Effector memory CD8-positive, alpha-beta T cell (primary cell): ENCODE measurements around the gene ZNF516.

Experiments
- ATAC-seq: fragments of 150-1000 bp; cut with Tn5 transposase; replicated peaks from 2 replicates; pipeline ENCODE4 v1.10.0; 2021; ENCODE audit warnings: mild to moderate bottlenecking, moderate library complexity
- DNase-seq, 3 experiments: peaks; one replicate each; pipeline ENCODE4 v3.0.0; 2021
- H3K27ac Mint-ChIP-seq, 2 donors: one replicate each; pipeline ENCODE4 v1.8.0; 2022; ENCODE audit warnings: mild to moderate bottlenecking in 2 of 2, mixed read lengths in 2 of 2, moderate library complexity in 2 of 2
- H3K27me3 Mint-ChIP-seq, 2 donors: one replicate each; pipeline ENCODE4 v1.8.0; 2022; ENCODE audit warnings: mixed read lengths in 2 of 2
- H3K36me3 Mint-ChIP-seq: one replicate; pipeline ENCODE4 v1.8.0; 2022; ENCODE audit warnings: mild to moderate bottlenecking, moderate library complexity, mixed read lengths; ENCODE audit not compliant: insufficient read depth
- H3K4me1 Mint-ChIP-seq, 2 donors: one replicate each; pipeline ENCODE4 v1.8.0; 2022; ENCODE audit warnings: low read depth in 2 of 2, mixed read lengths in 2 of 2
- H3K4me3 Mint-ChIP-seq, 2 donors: one replicate each; pipeline ENCODE4 v1.8.0; 2022; ENCODE audit warnings: mild to moderate bottlenecking in 2 of 2, mixed read lengths in 2 of 2, moderate library complexity in 2 of 2
- H3K9me3 Mint-ChIP-seq, 2 donors: one replicate each; pipeline ENCODE4 v1.8.0; 2022; ENCODE audit warnings: mixed read lengths in 2 of 2

ZNF516 gene

GRCh38 chr18:76363436-76364120 is 131.5 kb downstream of the ZNF516 start:
- peaks cover 3% of the 10 kb centered on the region for H3K36me3 Mint-ChIP-seq
- no peak overlapping the region for H3K27ac Mint-ChIP-seq
- no peak for ATAC-seq
- no peaks in the 10 kb centered on the region for H3K4me1 Mint-ChIP-seq
- H3K9me3 Mint-ChIP-seq: no peaks in the 10 kb centered on the region
- no peak overlapping the region for H3K4me3 Mint-ChIP-seq
- no peak for DNase-seq
- H3K27me3 Mint-ChIP-seq: peaks cover 7 to 46% of the 10 kb centered on the region in 2 donors

- H3K27ac Mint-ChIP-seq: no peak overlapping the region
- ATAC-seq (no peak), DNase-seq (no peak)
- H3K27me3 Mint-ChIP-seq: peaks cover 7 to 47% of the 10 kb centered on the region in 2 donors
- H3K4me3 Mint-ChIP-seq: no peak overlapping the region
- peaks cover 3% of the 10 kb centered on the region for H3K36me3 Mint-ChIP-seq
- no peaks in the 10 kb centered on the region for H3K4me1 Mint-ChIP-seq
- no peaks in the 10 kb centered on the region for H3K9me3 Mint-ChIP-seq
These were observed 132.4 kb downstream of the ZNF516 start for GRCh38 chr18:76362676-76363075.

GRCh38 chr18:76361219-76361618 is 133.8 kb downstream of the ZNF516 start:
- Mint-ChIP-seq H3K4me3 (no peak overlapping the region), H3K27me3 (peaks cover 0 to 40% of the 10 kb centered on the region in 2 donors), H3K9me3 (no peaks in the 10 kb centered on the region), H3K27ac (no peak overlapping the region), H3K36me3 (no peaks in the 10 kb centered on the region), H3K4me1 (no peaks in the 10 kb centered on the region)
- ATAC-seq: no peak
- no peak for DNase-seq

- DNase-seq: no peak
- H3K27ac Mint-ChIP-seq: no peak overlapping the region
- H3K4me3 Mint-ChIP-seq: no peak overlapping the region
- H3K4me1 Mint-ChIP-seq: no peaks in the 10 kb centered on the region
- H3K9me3 Mint-ChIP-seq: no peaks in the 10 kb centered on the region
- H3K36me3 Mint-ChIP-seq: no peaks in the 10 kb centered on the region
- H3K27me3 Mint-ChIP-seq: peaks cover 0 to 40% of the 10 kb centered on the region in 2 donors
- no peak for ATAC-seq
These were observed 135.1 kb downstream of the ZNF516 start for GRCh38 chr18:76359909-76360308.

- no peaks in the 10 kb centered on the region for H3K4me1 Mint-ChIP-seq
- no peaks in the 10 kb centered on the region for H3K36me3 Mint-ChIP-seq
- no peaks in the 10 kb centered on the region for H3K9me3 Mint-ChIP-seq
- peak overlapping the region in 1 of 2 donors; percentile 18 for H3K27ac Mint-ChIP-seq
- no peak for DNase-seq
- H3K27me3 Mint-ChIP-seq: peaks cover 0 to 38% of the 10 kb centered on the region in 2 donors
- no peak overlapping the region for H3K4me3 Mint-ChIP-seq
- ATAC-seq: no peak
These were observed 136.3 kb downstream of the ZNF516 start for GRCh38 chr18:76358774-76359173.

GRCh38 chr18:76357585-76358260 is 137.3 kb downstream of the ZNF516 start:
- H3K9me3 Mint-ChIP-seq: no peaks in the 10 kb centered on the region
- H3K27ac Mint-ChIP-seq: no peak overlapping the region
- H3K4me3 Mint-ChIP-seq: no peak overlapping the region
- no peak for ATAC-seq
- H3K36me3 Mint-ChIP-seq: no peaks in the 10 kb centered on the region
- no peaks in the 10 kb centered on the region for H3K4me1 Mint-ChIP-seq
- H3K27me3 Mint-ChIP-seq: peaks cover 0 to 27% of the 10 kb centered on the region in 2 donors
- DNase-seq: no peak

GRCh38 chr18:76357174-76357573 is 137.9 kb downstream of the ZNF516 start:
- Mint-ChIP-seq H3K36me3 (no peaks in the 10 kb centered on the region), H3K27me3 (peaks cover 0 to 23% of the 10 kb centered on the region in 2 donors), H3K9me3 (no peaks in the 10 kb centered on the region), H3K27ac (no peak overlapping the region), H3K4me3 (no peak overlapping the region), H3K4me1 (no peaks in the 10 kb centered on the region)
- DNase-seq (no peak), ATAC-seq (no peak)

- Mint-ChIP-seq H3K4me3 (no peak overlapping the region), H3K27ac (no peak overlapping the region), H3K4me1 (no peaks in the 10 kb centered on the region), H3K36me3 (no peaks in the 10 kb centered on the region), H3K27me3 (peaks cover 0 to 18% of the 10 kb centered on the region in 2 donors), H3K9me3 (no peaks in the 10 kb centered on the region)
- ATAC-seq: no peak
- no peak for DNase-seq
These were observed 138.4 kb downstream of the ZNF516 start for GRCh38 chr18:76356666-76357065.

- Mint-ChIP-seq H3K4me1 (peaks cover under 1 to 1% of the 10 kb centered on the region in 2 donors), H3K27ac (no peak overlapping the region), H3K36me3 (peaks cover 1% of the 10 kb centered on the region), H3K27me3 (peaks cover 3 to 9% of the 10 kb centered on the region in 2 donors), H3K9me3 (no peaks in the 10 kb centered on the region), H3K4me3 (no peak overlapping the region)
- ATAC-seq (no peak), DNase-seq (no peak)
These were observed 140.7 kb downstream of the ZNF516 start for GRCh38 chr18:76354348-76354747.

GRCh38 chr18:76353500-76353899 is 141.5 kb downstream of the ZNF516 start:
- no peak for ATAC-seq
- H3K4me1 Mint-ChIP-seq: peaks cover 4 to 9% of the 10 kb centered on the region in 2 donors
- no peak overlapping the region for H3K4me3 Mint-ChIP-seq
- peaks cover 10% of the 10 kb centered on the region in 2 donors for H3K27me3 Mint-ChIP-seq
- no peak for DNase-seq
- peaks cover 4% of the 10 kb centered on the region for H3K36me3 Mint-ChIP-seq
- H3K9me3 Mint-ChIP-seq: no peaks in the 10 kb centered on the region
- no peak overlapping the region for H3K27ac Mint-ChIP-seq

GRCh38 chr18:76353046-76353445 is 142.0 kb downstream of the ZNF516 start:
- DNase-seq (no peak), ATAC-seq (no peak)
- no peak overlapping the region for H3K4me3 Mint-ChIP-seq
- peaks cover 10% of the 10 kb centered on the region in 2 donors for H3K27me3 Mint-ChIP-seq
- peaks cover 4 to 9% of the 10 kb centered on the region in 2 donors for H3K4me1 Mint-ChIP-seq
- H3K9me3 Mint-ChIP-seq: no peaks in the 10 kb centered on the region
- peaks cover 4% of the 10 kb centered on the region for H3K36me3 Mint-ChIP-seq
- no peak overlapping the region for H3K27ac Mint-ChIP-seq

- ATAC-seq (no peak), DNase-seq (no peak)
- Mint-ChIP-seq H3K4me1 (peaks cover 4 to 9% of the 10 kb centered on the region in 2 donors), H3K4me3 (no peak overlapping the region), H3K27me3 (peaks cover 10% of the 10 kb centered on the region in 2 donors), H3K27ac (no peak overlapping the region), H3K36me3 (peaks cover 4% of the 10 kb centered on the region), H3K9me3 (no peaks in the 10 kb centered on the region)
These were observed 143.0 kb downstream of the ZNF516 start for GRCh38 chr18:76351961-76352581.

- Mint-ChIP-seq H3K27ac (no peak overlapping the region), H3K9me3 (no peaks in the 10 kb centered on the region), H3K27me3 (peaks cover 10% of the 10 kb centered on the region in 2 donors), H3K4me3 (no peak overlapping the region), H3K36me3 (peaks cover 4% of the 10 kb centered on the region), H3K4me1 (peaks cover 4 to 9% of the 10 kb centered on the region in 2 donors)
- DNase-seq (no peak), ATAC-seq (no peak)
These were observed 144.7 kb downstream of the ZNF516 start for GRCh38 chr18:76350134-76351025.
